OCI-LY3 (cell line): ENCODE results near the gene DMGDH.
A peak's percentile ranks its signal among the peaks of the same experiment; 100 is the strongest.

ENCODE experiments used
- H2AFZ ChIP-seq: fragments of 200-600, 300-600 bp; shearing (Covaris generic); 2 replicates; pipeline ENCODE4 v1.6.0; 2014; ENCODE audit warnings: antibody characterized with exemption, low read depth, low read length
- H3K27ac ChIP-seq: fragments of 200-600, 300-600 bp; sonication (generic); 2 replicates; pipeline ENCODE4 v1.5.1; 2014; ENCODE audit warnings: mild to moderate bottlenecking, low read length, moderate library complexity, mixed read lengths
- H3K27me3 ChIP-seq: fragments of 200-600, 300-600 bp; sonication (generic); 2 replicates; pipeline ENCODE4 v1.6.1; 2014; ENCODE audit warnings: low read depth, low read length, mixed read lengths
- H3K36me3 ChIP-seq: fragments of 200-600, 300-600 bp; sonication (generic); replicated peaks from 2 replicates; pipeline ENCODE3; 2014; ENCODE audit warnings: low read depth, low read length, mixed read lengths
- H3K4me1 ChIP-seq: fragments of 300-600, 200-600 bp; sonication (generic); 2 replicates; pipeline ENCODE4 v1.6.1; 2014; ENCODE audit warnings: low read length, mixed read lengths
- H3K4me2 ChIP-seq: fragments of 200-600, 300-600 bp; sonication (generic); 2 replicates; pipeline ENCODE4 v1.6.1; 2014; ENCODE audit warnings: low read length, mixed read lengths
- H3K4me3 ChIP-seq: fragments of 300-600, 200-600 bp; sonication (generic); 2 replicates; pipeline ENCODE4 v1.5.1; 2014; ENCODE audit warnings: antibody characterized with exemption, mild to moderate bottlenecking, low read length, moderate library complexity
- H3K79me2 ChIP-seq: fragments of 300-600, 200-600 bp; shearing (Covaris generic); 2 replicates; pipeline ENCODE4 v1.6.1; 2014; ENCODE audit warnings: mild to moderate bottlenecking, low read length, mixed read lengths
- H3K9ac ChIP-seq: fragments of 300-600, 200-600 bp; shearing (Covaris generic); 2 replicates; pipeline ENCODE4 v1.6.0; 2014; ENCODE audit warnings: mild to moderate bottlenecking, low read length, moderate library complexity
- H3K9me3 ChIP-seq: fragments of 200-600, 300-600 bp; shearing (Covaris generic); 2 replicates; pipeline ENCODE4 v1.6.1; 2014; ENCODE audit warnings: low read length, mixed read lengths; ENCODE audit not compliant: insufficient read depth
- H4K20me1 ChIP-seq: fragments of 200-600, 300-600 bp; sonication (generic); 2 replicates; pipeline ENCODE4 v1.6.1; 2016; ENCODE audit warnings: low read length, mixed read lengths; ENCODE audit not compliant: insufficient read depth
- EZH2phosphoT487 ChIP-seq: fragments of 200-600 bp; shearing (Covaris generic); IDR thresholded peaks from 2 replicates; pipeline ENCODE4 v1.6.1; 2018; ENCODE audit warnings: antibody characterized with exemption, mixed run types, low read depth
- TF ChIP-seq, protein P1 (sequence below): fragments of 200-600, 300-600 bp; sonication (generic); IDR thresholded peaks from 2 replicates; pipeline ENCODE4 v1.5.1; 2014; ENCODE audit warnings: antibody characterized with exemption, low read length, low read depth

Gene DMGDH

DNA sequence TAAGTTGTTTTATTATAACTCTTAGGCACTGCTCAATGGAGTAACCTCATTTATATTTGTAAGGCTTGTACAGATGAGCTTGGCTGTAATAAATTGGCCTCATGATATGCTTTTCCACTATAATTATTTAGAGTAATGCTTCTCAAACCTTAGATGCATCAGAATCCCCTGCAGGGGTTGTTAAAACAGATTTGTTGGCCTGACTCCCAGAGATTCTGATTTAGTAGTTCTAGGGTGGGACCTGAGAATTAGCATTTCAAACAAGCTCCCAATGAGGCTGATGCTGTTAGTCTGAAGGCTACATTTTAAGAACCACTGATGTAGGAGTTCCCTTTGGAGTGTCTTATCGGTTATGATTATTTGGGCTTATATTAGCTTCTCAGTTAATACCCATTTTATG is 46.1 kb downstream of the DMGDH start:
- TF ChIP-seq, protein P1, sequence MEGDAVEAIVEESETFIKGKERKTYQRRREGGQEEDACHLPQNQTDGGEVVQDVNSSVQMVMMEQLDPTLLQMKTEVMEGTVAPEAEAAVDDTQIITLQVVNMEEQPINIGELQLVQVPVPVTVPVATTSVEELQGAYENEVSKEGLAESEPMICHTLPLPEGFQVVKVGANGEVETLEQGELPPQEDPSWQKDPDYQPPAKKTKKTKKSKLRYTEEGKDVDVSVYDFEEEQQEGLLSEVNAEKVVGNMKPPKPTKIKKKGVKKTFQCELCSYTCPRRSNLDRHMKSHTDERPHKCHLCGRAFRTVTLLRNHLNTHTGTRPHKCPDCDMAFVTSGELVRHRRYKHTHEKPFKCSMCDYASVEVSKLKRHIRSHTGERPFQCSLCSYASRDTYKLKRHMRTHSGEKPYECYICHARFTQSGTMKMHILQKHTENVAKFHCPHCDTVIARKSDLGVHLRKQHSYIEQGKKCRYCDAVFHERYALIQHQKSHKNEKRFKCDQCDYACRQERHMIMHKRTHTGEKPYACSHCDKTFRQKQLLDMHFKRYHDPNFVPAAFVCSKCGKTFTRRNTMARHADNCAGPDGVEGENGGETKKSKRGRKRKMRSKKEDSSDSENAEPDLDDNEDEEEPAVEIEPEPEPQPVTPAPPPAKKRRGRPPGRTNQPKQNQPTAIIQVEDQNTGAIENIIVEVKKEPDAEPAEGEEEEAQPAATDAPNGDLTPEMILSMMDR = no peak
- TF ChIP-seq EZH2phosphoT487 = no peak
- no peak overlapping the region for H3K27ac ChIP-seq
- no peak overlapping the region for H2AFZ ChIP-seq
- H3K4me3 ChIP-seq = no peak overlapping the region
- H3K9me3 ChIP-seq = no peaks in the 10 kb centered on the region
- peaks cover 13% of the 10 kb centered on the region for H3K27me3 ChIP-seq
- H4K20me1 ChIP-seq = no peaks in the 10 kb centered on the region
- H3K79me2 ChIP-seq = no peaks in the 10 kb centered on the region
- no peak overlapping the region for H3K4me2 ChIP-seq
- H3K36me3 ChIP-seq = no peaks in the 10 kb centered on the region
- H3K9ac ChIP-seq = no peak overlapping the region
- peaks cover 15% of the 10 kb centered on the region for H3K4me1 ChIP-seq

- Histone ChIP-seq H3K27me3 (peaks cover 13% of the 10 kb centered on the region), H4K20me1 (no peaks in the 10 kb centered on the region), H3K9ac (no peak overlapping the region), H3K36me3 (no peaks in the 10 kb centered on the region), H3K4me3 (no peak overlapping the region), H3K4me1 (peaks cover 15% of the 10 kb centered on the region), H3K79me2 (no peaks in the 10 kb centered on the region), H3K4me2 (no peak overlapping the region), H3K27ac (no peak overlapping the region), H2AFZ (no peak overlapping the region), H3K9me3 (no peaks in the 10 kb centered on the region)
- TF ChIP-seq, protein P1 = no peak
- TF ChIP-seq EZH2phosphoT487 = no peak
These were observed 46.7 kb downstream of the DMGDH start for GRCh38 chr5:79022771-79023170.

DNA sequence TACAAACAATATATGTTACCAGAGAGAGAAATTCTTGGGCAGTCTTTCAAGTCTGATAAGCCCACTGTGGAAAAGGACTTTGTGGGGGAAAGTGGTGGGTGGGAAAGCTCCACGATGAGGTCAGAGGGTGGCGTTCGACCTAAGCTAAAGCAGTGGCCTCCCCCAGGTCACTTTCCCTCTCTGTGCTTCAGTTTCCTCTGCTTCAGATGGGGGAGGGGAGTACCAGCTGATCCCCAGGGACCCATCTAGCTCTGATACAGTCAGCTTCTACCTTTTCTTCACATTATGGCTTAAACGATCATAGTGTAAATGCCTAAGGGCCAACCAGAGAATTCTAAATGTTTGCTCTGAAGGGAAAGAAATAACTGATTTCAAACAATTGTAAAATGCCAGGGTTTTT is 47.7 kb downstream of the DMGDH start:
- peak overlapping the region; percentile 97 for H2AFZ ChIP-seq
- H3K27ac ChIP-seq = no peak overlapping the region
- H3K9me3 ChIP-seq = no peaks in the 10 kb centered on the region
- H3K4me3 ChIP-seq = peak overlapping the region; percentile 70; the same call in 1 of the 2 replicates
- TF ChIP-seq, protein P1 = no peak
- no peak for TF ChIP-seq EZH2phosphoT487
- H3K79me2 ChIP-seq = no peaks in the 10 kb centered on the region
- no peak overlapping the region for H3K9ac ChIP-seq
- peaks cover 15% of the 10 kb centered on the region for H3K4me1 ChIP-seq
- H3K27me3 ChIP-seq = peaks cover 14% of the 10 kb centered on the region
- H3K4me2 ChIP-seq = peak overlapping the region; percentile 85
- no peaks in the 10 kb centered on the region for H4K20me1 ChIP-seq
- H3K36me3 ChIP-seq = no peaks in the 10 kb centered on the region

GRCh38 chr5:79020861-79021561 is 48.5 kb downstream of the DMGDH start:
- Histone ChIP-seq H3K4me1 (peaks cover 15% of the 10 kb centered on the region), H3K36me3 (no peaks in the 10 kb centered on the region), H3K4me3 (peak overlapping the region; percentile 70), H3K27me3 (peaks cover 19% of the 10 kb centered on the region), H3K9ac (peak overlapping the region; percentile 37), H3K27ac (no peak overlapping the region), H3K79me2 (no peaks in the 10 kb centered on the region), H2AFZ (peak overlapping the region; percentile 97), H4K20me1 (no peaks in the 10 kb centered on the region), H3K9me3 (no peaks in the 10 kb centered on the region), H3K4me2 (peak overlapping the region; percentile 85)
- TF ChIP-seq, protein P1 = peak; percentile 77
- no peak for TF ChIP-seq EZH2phosphoT487
